Renal cortical epithelial cell (primary cell): ENCODE measurements around the gene DDIT3. TPM values are rescaled to one million over a fixed set of nuclear protein-coding genes. Genes with fewer than 3 reads are reported as not detected.

ENCODE experiments used
- DNase-seq: peaks from one replicate; pipeline ENCODE4 v3.0.0-alpha.2; 2011; ENCODE audit warnings: low read depth
- total RNA-seq: library from RNA; depleted of rRNA; stranded (reverse); fragments of >200 nt; gene quantifications from 2 replicates; pipeline ENCODE4 v1.2.3, GENCODE V29; 2014

Gene DDIT3
- total RNA-seq, 1 donor from 2014 or later: 17.5 TPM

GRCh38 chr12:57467915-57468314, 52.4 kb downstream of the DDIT3 start:
- no peak for DNase-seq

- DNase-seq: no peak
Measured at GRCh38 chr12:57467212-57467874, 53.0 kb downstream of the DDIT3 start.

Other genes with a start within 250 kb of the DDIT3 start
- 2.6 and 32.1 TPM in 2 replicates for gene R3HDM2, start 89.5 kb downstream of the DDIT3 start, total RNA-seq
- not detected in 2 replicates for gene INHBC, start 85.7 kb downstream of the DDIT3 start, total RNA-seq
- gene INHBE, start 65.2 kb downstream of the DDIT3 start, total RNA-seq: 1.0 and 3.1 TPM in 2 replicates
- gene GLI1, start 60.7 kb downstream of the DDIT3 start, total RNA-seq: 0.50 TPM in 1 of 2 replicates, not detected in the other
- gene ARHGAP9, start 40.6 kb downstream of the DDIT3 start, total RNA-seq: not detected in 2 replicates
- gene MARS1, start 32.4 kb downstream of the DDIT3 start, total RNA-seq: 131 and 134 TPM in 2 replicates
- gene MBD6, start 2.3 kb upstream of the DDIT3 start, total RNA-seq: 5.0 and 12.5 TPM in 2 replicates
- gene DCTN2, start 26.7 kb upstream of the DDIT3 start, total RNA-seq: 123 and 212 TPM in 2 replicates
- gene KIF5A, start 29.5 kb upstream of the DDIT3 start, total RNA-seq: 0.35 and 2.5 TPM in 2 replicates
- 43.5 and 77.8 TPM in 2 replicates for gene PIP4K2C, start 70.7 kb upstream of the DDIT3 start, total RNA-seq
- gene DTX3, start 84.3 kb upstream of the DDIT3 start, total RNA-seq: 5.9 and 19.6 TPM in 2 replicates
- 1.7 and 7.0 TPM in 2 replicates for gene ARHGEF25, start 90.9 kb upstream of the DDIT3 start, total RNA-seq
- 0.20 and 1.4 TPM in 2 replicates for gene B4GALNT1, start 112.7 kb upstream of the DDIT3 start, total RNA-seq
- 186 and 325 TPM in 2 replicates for gene OS9, start 173.6 kb upstream of the DDIT3 start, total RNA-seq
- under 0.01 and 0.17 TPM in 2 replicates for gene AGAP2, start 218.2 kb upstream of the DDIT3 start, total RNA-seq
- gene TSPAN31, start 224.5 kb upstream of the DDIT3 start, total RNA-seq: 64.0 and 105 TPM in 2 replicates
- gene CDK4, start 231.8 kb upstream of the DDIT3 start, total RNA-seq: 101 and 145 TPM in 2 replicates
- 3.1 and 8.5 TPM in 2 replicates for gene MARCHF9, start 234.6 kb upstream of the DDIT3 start, total RNA-seq
- 0.50 and 0.87 TPM in 2 replicates for gene CYP27B1, start 246.6 kb upstream of the DDIT3 start, total RNA-seq